Lower leg skin (tissue), 3 donors: ENCODE results near the gene CD8B2.
"Not testable (repeated sequence)": the region's sequence is repeated elsewhere in the genome, so short reads cannot be mapped to it uniquely, and the experiment has no call there.

Experiments
- POLR2A ChIP-seq, 2 donors: fragments of 450-650 bp; IDR thresholded peaks; one replicate each; pipeline ENCODE4 v1.6.1; 2016 to 2017; ENCODE audit warnings: antibody characterized with exemption in 2 of 2, mild to moderate bottlenecking in 1 of 2, moderate library complexity in 1 of 2
- TF ChIP-seq, protein P1 (sequence below), 3 donors: fragments of 450-650 bp; IDR thresholded peaks; one replicate each; pipeline ENCODE4 v1.5.1; 2016; ENCODE audit warnings: antibody characterized with exemption in 3 of 3, mild to moderate bottlenecking in 3 of 3, moderate library complexity in 2 of 3

DNA sequence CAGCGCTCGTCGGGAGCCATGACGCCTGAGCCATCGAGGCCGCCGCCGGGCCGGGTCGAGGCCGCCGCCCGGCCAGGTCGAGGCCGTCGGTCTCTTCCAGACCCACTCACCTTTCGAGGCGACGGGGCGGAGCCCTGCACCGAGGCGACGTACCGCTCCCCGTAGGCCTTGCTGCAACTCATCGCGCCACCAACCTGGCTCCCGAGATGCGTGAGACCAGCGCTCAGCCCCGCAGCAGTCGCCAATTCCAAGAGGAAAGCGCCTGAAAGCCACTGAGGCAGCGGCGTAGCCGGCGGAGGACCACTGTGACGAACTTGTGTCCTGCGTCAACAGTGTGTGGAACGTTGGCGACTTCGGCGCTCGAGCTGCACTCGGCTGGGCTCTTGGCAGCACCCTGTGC, 19.1 kb upstream of the CD8B2 start, which contains the start of gene RGPD3:
- not testable (repeated sequence) for TF ChIP-seq POLR2A (IDR thresholded peaks at IDR 0.05)
- TF ChIP-seq, protein P1, sequence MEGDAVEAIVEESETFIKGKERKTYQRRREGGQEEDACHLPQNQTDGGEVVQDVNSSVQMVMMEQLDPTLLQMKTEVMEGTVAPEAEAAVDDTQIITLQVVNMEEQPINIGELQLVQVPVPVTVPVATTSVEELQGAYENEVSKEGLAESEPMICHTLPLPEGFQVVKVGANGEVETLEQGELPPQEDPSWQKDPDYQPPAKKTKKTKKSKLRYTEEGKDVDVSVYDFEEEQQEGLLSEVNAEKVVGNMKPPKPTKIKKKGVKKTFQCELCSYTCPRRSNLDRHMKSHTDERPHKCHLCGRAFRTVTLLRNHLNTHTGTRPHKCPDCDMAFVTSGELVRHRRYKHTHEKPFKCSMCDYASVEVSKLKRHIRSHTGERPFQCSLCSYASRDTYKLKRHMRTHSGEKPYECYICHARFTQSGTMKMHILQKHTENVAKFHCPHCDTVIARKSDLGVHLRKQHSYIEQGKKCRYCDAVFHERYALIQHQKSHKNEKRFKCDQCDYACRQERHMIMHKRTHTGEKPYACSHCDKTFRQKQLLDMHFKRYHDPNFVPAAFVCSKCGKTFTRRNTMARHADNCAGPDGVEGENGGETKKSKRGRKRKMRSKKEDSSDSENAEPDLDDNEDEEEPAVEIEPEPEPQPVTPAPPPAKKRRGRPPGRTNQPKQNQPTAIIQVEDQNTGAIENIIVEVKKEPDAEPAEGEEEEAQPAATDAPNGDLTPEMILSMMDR (IDR thresholded peaks at IDR 0.05), result not testable (repeated sequence)
